Measurements from ENCODE around the gene SH3BP2. TPM values are rescaled to one million over a fixed set of nuclear protein-coding genes. Genes with fewer than 3 reads are reported as not detected.
A peak's percentile ranks its signal among the peaks of the same experiment; 100 is the strongest.

SH3BP2 gene
- total RNA-seq, 2 donors from 2014 or later: 56.0 to 61.7 TPM

DNA sequence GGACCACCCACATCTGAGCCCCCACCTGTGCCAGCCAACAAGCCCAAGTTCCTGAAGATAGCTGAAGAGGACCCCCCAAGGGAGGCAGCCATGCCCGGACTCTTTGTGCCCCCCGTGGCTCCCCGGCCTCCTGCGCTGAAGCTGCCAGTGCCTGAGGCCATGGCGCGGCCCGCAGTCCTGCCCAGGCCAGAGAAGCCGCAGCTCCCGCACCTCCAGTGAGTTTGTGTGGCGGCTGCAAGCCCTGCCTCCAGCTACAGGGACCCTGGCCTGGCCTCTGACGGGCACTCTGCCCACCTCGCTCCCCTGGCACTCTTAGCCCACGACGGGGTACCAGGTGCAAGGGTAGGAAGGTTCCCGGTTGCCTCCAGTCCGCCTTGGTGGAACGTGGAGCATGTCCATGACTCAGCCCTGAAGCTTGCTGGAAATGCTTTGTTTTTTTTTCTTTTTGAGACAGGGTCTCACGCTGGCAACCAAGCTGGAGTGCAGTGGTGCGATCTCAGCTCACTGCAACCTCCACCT lies 37.1 kb downstream of the SH3BP2 start:
- Histone ChIP-seq H3K4me1 (ENCODE audit: control insufficient read depth in 1 of 2, low read depth in 2 of 2) (peaks cover 0 to 11% of the 10 kb centered on the region in 2 donors), H3K9me3 (no peaks in the 10 kb centered on the region), H3K27me3 (replicated peaks; ENCODE audit: insufficient read depth) (no peaks in the 10 kb centered on the region), H3K36me3 (no peaks in the 10 kb centered on the region), H3K27ac (no peak overlapping the region), H3K4me3 (no peak overlapping the region)
- TF ChIP-seq, protein P1, sequence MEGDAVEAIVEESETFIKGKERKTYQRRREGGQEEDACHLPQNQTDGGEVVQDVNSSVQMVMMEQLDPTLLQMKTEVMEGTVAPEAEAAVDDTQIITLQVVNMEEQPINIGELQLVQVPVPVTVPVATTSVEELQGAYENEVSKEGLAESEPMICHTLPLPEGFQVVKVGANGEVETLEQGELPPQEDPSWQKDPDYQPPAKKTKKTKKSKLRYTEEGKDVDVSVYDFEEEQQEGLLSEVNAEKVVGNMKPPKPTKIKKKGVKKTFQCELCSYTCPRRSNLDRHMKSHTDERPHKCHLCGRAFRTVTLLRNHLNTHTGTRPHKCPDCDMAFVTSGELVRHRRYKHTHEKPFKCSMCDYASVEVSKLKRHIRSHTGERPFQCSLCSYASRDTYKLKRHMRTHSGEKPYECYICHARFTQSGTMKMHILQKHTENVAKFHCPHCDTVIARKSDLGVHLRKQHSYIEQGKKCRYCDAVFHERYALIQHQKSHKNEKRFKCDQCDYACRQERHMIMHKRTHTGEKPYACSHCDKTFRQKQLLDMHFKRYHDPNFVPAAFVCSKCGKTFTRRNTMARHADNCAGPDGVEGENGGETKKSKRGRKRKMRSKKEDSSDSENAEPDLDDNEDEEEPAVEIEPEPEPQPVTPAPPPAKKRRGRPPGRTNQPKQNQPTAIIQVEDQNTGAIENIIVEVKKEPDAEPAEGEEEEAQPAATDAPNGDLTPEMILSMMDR (IDR thresholded peaks at IDR 0.05): no peak
- ATAC-seq (ENCODE audit: insufficient number of reproducible peaks, low FRiP score, low read depth) (no peak), DNase-seq (ENCODE audit: low spot score) (no peak)

DNA sequence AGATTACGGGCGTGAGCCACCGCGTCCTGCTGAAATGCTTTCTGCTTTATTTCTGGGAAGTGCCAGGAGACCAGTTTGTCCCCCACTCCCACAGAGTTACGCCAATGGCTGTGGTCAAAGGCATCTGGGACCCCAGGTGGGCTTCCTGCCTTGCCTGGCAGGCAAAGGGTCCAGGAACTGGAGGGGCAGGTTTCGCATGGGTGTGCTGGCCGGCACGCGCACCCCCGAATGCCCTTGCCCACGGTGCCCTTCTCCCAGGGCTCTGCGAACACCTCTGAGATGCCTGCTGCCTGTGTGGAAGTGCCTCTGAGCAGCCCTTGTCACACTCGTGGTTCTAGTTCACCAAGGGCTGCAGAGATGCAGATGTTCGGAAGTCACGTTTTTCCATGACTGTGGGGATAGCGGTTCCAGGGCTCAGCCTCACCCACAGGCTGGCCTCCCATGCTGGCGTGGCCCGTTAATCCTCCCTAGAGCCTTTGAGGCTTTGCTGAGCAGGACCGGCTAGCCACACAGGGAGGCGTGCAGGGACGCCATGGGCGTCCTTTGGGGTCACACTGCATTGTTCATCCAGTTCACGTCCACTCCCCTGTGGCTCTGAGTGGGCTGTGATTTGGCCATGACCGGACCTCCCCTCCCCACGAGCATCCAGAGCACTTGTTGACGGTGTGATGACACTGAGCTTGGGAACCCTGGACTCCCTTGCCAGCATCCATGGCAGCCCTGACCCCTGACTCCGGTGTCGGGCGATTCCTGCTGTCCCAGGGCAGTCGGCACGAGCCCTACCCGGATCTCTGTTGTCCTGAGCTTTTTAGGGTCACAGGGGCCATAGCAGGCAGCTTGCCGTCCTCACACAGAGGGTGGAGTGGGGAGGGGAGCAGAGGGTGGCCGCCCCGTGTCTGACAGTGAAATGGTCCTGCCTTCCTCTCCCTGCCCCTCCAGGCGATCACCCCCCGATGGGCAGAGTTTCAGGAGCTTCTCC lies 38.0 kb downstream of the SH3BP2 start:
- ATAC-seq (ENCODE audit: insufficient number of reproducible peaks, low FRiP score, low read depth) (no peak), DNase-seq (ENCODE audit: low spot score) (no peak)
- Histone ChIP-seq H3K27ac (no peak overlapping the region), H3K4me3 (no peak overlapping the region), H3K36me3 (no peaks in the 10 kb centered on the region), H3K27me3 (replicated peaks; ENCODE audit: insufficient read depth) (no peaks in the 10 kb centered on the region), H3K4me1 (ENCODE audit: control insufficient read depth in 1 of 2, low read depth in 2 of 2) (peaks cover 0 to 2% of the 10 kb centered on the region in 2 donors), H3K9me3 (no peaks in the 10 kb centered on the region)
- TF ChIP-seq, protein P1 (IDR thresholded peaks at IDR 0.05): no peak

DNA sequence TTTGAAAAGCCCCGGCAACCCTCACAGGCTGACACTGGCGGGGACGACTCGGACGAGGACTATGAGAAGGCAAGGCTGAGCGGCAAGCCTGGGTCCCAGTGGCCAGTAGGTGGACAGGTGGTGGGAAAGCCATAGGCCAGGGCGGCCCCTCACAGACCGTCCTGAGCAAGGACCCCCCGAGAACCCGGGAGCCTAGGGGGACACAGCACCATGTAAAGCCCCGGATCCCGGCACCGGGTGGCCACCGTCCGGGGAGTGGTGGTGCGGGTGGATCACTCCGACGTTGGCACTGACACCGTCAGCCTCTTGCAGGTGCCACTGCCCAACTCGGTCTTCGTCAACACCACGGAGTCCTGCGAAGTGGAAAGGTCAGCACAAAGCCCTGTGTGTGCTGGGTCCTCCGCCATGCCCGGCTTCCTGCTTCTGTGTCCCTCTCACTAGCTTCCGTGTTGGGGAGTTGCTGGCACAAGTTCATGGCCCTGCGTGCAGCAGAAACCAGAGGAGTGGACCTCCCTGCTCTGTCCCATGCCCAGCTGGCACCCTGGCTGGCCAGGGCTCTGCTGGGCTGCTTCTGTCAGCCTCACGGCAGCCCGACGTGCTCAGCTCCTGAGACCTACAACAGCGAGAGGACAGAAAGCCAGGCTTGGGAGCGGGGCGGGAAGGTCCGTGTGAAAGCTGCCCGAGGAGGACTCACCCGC lies 38.9 kb downstream of the SH3BP2 start:
- Histone ChIP-seq H3K27me3 (replicated peaks; ENCODE audit: insufficient read depth) (no peaks in the 10 kb centered on the region), H3K9me3 (no peaks in the 10 kb centered on the region), H3K4me3 (no peak overlapping the region), H3K4me1 (ENCODE audit: control insufficient read depth in 1 of 2, low read depth in 2 of 2) (peaks cover 0 to 7% of the 10 kb centered on the region in 2 donors), H3K36me3 (no peaks in the 10 kb centered on the region), H3K27ac (no peak overlapping the region)
- TF ChIP-seq, protein P1 (IDR thresholded peaks at IDR 0.05): no peak
- peak; percentile 1 for DNase-seq (ENCODE audit: low spot score)
- ATAC-seq (ENCODE audit: insufficient number of reproducible peaks, low FRiP score, low read depth): no peak

DNA sequence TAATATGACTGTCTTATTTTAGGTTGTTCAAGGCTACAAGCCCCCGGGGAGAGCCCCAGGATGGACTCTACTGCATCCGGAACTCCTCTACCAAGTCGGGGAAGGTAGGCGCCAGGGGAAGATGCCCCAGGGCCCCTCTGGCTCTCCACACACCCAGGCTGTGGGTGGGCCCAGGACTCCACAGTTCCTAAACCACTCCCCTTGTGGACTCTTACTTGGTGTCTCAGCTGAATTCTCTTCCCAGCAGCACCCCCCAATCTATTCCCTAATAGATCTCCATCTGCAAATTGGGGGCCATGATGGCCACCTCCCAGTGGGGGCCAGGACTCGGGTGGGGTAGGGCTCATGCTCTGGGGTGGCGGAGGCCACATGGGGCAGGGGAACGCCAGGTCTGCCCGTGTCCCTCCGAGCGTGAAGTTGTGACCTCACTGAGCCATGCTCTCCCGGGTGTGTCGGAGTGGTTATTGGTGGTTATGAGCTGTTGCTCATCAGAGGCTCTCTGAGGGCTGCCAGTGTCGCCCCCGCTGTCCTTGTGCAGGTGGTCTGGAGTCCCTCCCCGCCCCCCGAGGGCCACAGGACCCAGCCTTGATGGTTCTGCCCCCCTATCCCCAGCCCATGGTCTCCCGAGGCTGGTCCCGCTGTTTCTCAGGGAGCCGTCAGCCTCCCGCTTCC lies 39.6 kb downstream of the SH3BP2 start:
- no peak overlapping the region for H3K27ac ChIP-seq
- H3K4me1 ChIP-seq (ENCODE audit: control insufficient read depth in 1 of 2, low read depth in 2 of 2): peaks cover 7 to 14% of the 10 kb centered on the region in 2 donors

More for the DNA sequence above, 39.6 kb downstream of the SH3BP2 start:
- DNase-seq (ENCODE audit: low spot score): no peak
- TF ChIP-seq, protein P1 (IDR thresholded peaks at IDR 0.05): no peak
- no peaks in the 10 kb centered on the region for H3K27me3 ChIP-seq (replicated peaks; ENCODE audit: insufficient read depth)
- no peak for ATAC-seq (ENCODE audit: insufficient number of reproducible peaks, low FRiP score, low read depth)
- no peaks in the 10 kb centered on the region for H3K9me3 ChIP-seq
- no peaks in the 10 kb centered on the region for H3K36me3 ChIP-seq
- no peak overlapping the region for H3K4me3 ChIP-seq

Data from thoracic aorta (tissue), 2 donors.